HepG2 (cell line): ENCODE results near the gene SQSTM1.

ENCODE experiments used
- E2F1 ChIP-seq: sonication (generic); formaldehyde crosslinking; IDR thresholded peaks from 2 replicates; pipeline ENCODE4 v1.5.0; 2020; ENCODE audit warnings: missing genetic modification reagents
- HMGXB4 ChIP-seq, 2 experiments: sonication (generic) in 1 of 2; formaldehyde crosslinking in 1 of 2; IDR thresholded peaks; 2 replicates each; pipeline versions ENCODE4 v1.4.0 to v1.6.1; 2018 to 2020; ENCODE audit warnings: missing genetic modification reagents in 2 of 2, borderline replicate concordance in 1 of 2, low read depth in 1 of 2, mild to moderate bottlenecking in 1 of 2, missing biosample characterization in 1 of 2
- HOXA7 ChIP-seq: sonication (generic); formaldehyde crosslinking; IDR thresholded peaks from 2 replicates; pipeline ENCODE4 v1.8.1; 2022; ENCODE audit warnings: mild to moderate bottlenecking, missing genetic modification reagents, moderate library complexity
- KDM5B ChIP-seq: sonication (generic); formaldehyde crosslinking; IDR thresholded peaks from 2 replicates; pipeline ENCODE4 v1.4.0; 2020; ENCODE audit warnings: missing genetic modification reagents, mild to moderate bottlenecking, borderline replicate concordance
- KMT2A ChIP-seq: sonication (generic); formaldehyde crosslinking; IDR thresholded peaks from 2 replicates; pipeline ENCODE4 v1.4.0; 2020; ENCODE audit warnings: missing genetic modification reagents
- SMC3 ChIP-seq: IDR thresholded peaks from 2 replicates; pipeline ENCODE4 v1.6.1; 2011; ENCODE audit warnings: low read length, improper control_type of control experiment
- TAF1 ChIP-seq: sonication (generic); formaldehyde crosslinking; IDR thresholded peaks from 2 replicates; pipeline ENCODE4 v1.4.0; 2020; ENCODE audit warnings: missing genetic modification reagents
- TAF15 ChIP-seq: fragments of 200-400 bp; formaldehyde crosslinking; IDR thresholded peaks from one replicate; pipeline ENCODE4 v1.6.1; 2018; ENCODE audit warnings: mild to moderate bottlenecking, low read depth, low read length; ENCODE audit not compliant: poor library complexity, severe bottlenecking
- TCF12 ChIP-seq, 2 experiments: fragments of 450-650 bp in 1 of 2; sonication (generic) in 1 of 2; formaldehyde crosslinking in 1 of 2; IDR thresholded peaks; 2 replicates each; pipeline versions ENCODE4 v1.6.1 to v1.8.0; 2017 to 2022; ENCODE audit warnings: antibody characterized with exemption in 1 of 2, mild to moderate bottlenecking in 1 of 2, missing genetic modification reagents in 1 of 2, moderate library complexity in 1 of 2
- ZNF274 ChIP-seq: sonication (generic); formaldehyde crosslinking; IDR thresholded peaks from 2 replicates; pipeline ENCODE4 v1.5.1; 2020; ENCODE audit warnings: mild to moderate bottlenecking, missing genetic modification reagents
- ZNF629 ChIP-seq: sonication (generic); formaldehyde crosslinking; conservative IDR thresholded peaks from 2 replicates; pipeline ENCODE4 v1.5.0; 2020; ENCODE audit warnings: missing genetic modification reagents
- ZNF816 ChIP-seq: sonication (generic); formaldehyde crosslinking; IDR thresholded peaks from 2 replicates; pipeline ENCODE4 v1.8.0; 2022; ENCODE audit warnings: missing genetic modification reagents, mild to moderate bottlenecking, borderline replicate concordance
- TF ChIP-seq, protein P1 (sequence below): sonication (generic); formaldehyde crosslinking; IDR thresholded peaks from 2 replicates; pipeline ENCODE4 v1.5.0; 2020; ENCODE audit warnings: mild to moderate bottlenecking, missing genetic modification reagents, moderate library complexity

DNA sequence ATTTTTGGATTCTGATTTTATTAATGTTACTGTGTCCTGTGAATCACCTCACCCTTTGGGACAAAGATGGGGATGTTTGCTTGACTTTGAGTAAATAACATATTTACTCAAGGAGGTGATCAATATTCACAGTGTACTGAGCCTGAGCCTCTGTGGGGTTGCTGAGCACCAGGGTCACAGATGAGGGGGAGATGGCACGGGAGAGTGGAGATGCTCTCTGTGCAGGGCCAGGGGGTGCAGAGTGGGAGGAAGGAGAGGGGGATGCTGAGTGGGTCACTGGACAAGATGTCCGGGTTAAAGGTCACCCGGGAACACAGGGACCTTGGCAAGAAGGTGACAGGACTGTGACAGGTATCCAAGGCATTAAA is 4.0 kb downstream of the SQSTM1 start:
- TF ChIP-seq KDM5B = no peak
- TF ChIP-seq ZNF274 (CRISPR knock-in tag) = no peak
- TF ChIP-seq, protein P1, sequence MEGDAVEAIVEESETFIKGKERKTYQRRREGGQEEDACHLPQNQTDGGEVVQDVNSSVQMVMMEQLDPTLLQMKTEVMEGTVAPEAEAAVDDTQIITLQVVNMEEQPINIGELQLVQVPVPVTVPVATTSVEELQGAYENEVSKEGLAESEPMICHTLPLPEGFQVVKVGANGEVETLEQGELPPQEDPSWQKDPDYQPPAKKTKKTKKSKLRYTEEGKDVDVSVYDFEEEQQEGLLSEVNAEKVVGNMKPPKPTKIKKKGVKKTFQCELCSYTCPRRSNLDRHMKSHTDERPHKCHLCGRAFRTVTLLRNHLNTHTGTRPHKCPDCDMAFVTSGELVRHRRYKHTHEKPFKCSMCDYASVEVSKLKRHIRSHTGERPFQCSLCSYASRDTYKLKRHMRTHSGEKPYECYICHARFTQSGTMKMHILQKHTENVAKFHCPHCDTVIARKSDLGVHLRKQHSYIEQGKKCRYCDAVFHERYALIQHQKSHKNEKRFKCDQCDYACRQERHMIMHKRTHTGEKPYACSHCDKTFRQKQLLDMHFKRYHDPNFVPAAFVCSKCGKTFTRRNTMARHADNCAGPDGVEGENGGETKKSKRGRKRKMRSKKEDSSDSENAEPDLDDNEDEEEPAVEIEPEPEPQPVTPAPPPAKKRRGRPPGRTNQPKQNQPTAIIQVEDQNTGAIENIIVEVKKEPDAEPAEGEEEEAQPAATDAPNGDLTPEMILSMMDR (CRISPR knock-in tag) = no peak
- TF ChIP-seq TCF12 (IDR thresholded peaks at IDR 0.05) = no peak
- no peak for TF ChIP-seq TCF12 (CRISPR knock-in tag; IDR thresholded peaks at IDR 0.05)
- TF ChIP-seq HMGXB4 (CRISPR knock-in tag; IDR thresholded peaks at IDR 0.05; ENCODE audit: borderline replicate concordance in 1 of 2, low read depth in 1 of 2) = no peak
- TF ChIP-seq HOXA7 = no peak
- no peak for TF ChIP-seq SMC3
- no peak for TF ChIP-seq ZNF629 (CRISPR knock-in tag)
- TF ChIP-seq E2F1 (CRISPR knock-in tag) = no peak
- no peak for TF ChIP-seq TAF1 (CRISPR knock-in tag)
- no peak for TF ChIP-seq TAF15
- no peak for TF ChIP-seq KMT2A (CRISPR knock-in tag)
- no peak for TF ChIP-seq ZNF816 (CRISPR knock-in tag)
